HFFc6 (cell line): ENCODE measurements around the gene DLG4. TPM values are rescaled to one million over a fixed set of nuclear protein-coding genes. Genes with fewer than 3 reads are reported as not detected.

ENCODE experiments used
- DNase-seq: peaks from one replicate; pipeline ENCODE4 v3.0.0-alpha.2; 2018
- H3K27ac Mint-ChIP-seq: 2 replicates; pipeline ENCODE4 v1.8.0; 2020; ENCODE audit warnings: mild to moderate bottlenecking, mixed read lengths
- H3K27me3 Mint-ChIP-seq: 2 replicates; pipeline ENCODE4 v1.8.0; 2021; ENCODE audit warnings: mild to moderate bottlenecking, moderate library complexity, mixed read lengths; ENCODE audit not compliant: insufficient read depth
- H3K36me3 Mint-ChIP-seq: 2 replicates; pipeline ENCODE4 v1.8.0; 2021; ENCODE audit warnings: low read depth, mixed read lengths
- H3K4me1 Mint-ChIP-seq: 2 replicates; pipeline ENCODE4 v1.8.0; 2020; ENCODE audit warnings: low read depth, mixed read lengths
- H3K4me3 Mint-ChIP-seq: 2 replicates; pipeline ENCODE4 v1.8.0; 2020; ENCODE audit warnings: mild to moderate bottlenecking, moderate library complexity, mixed read lengths
- H3K9me3 Mint-ChIP-seq: 2 replicates; pipeline ENCODE4 v1.8.0; 2020; ENCODE audit warnings: mild to moderate bottlenecking, mixed read lengths
- total RNA-seq, 6 experiments: library from RNA; stranded (reverse); fragmentation: NEBNext Ultra II Directional; extraction: Animal tissue kit (Norgen Biotek cat#: 25700); gene quantifications; 2 replicates in 1 of 6; 3 replicates in 5 of 6; pipeline ENCODE4 v1.2.3, GENCODE V29; 2021
- TF ChIP-seq, protein P1 (sequence below): fragments of 200-600 bp; sonication (generic); IDR thresholded peaks from 2 replicates; pipeline ENCODE4 v1.5.0; 2021; ENCODE audit warnings: antibody characterized with exemption, mild to moderate bottlenecking

Gene DLG4
- total RNA-seq, 6 experiments from 2014 or later: 27.8 to 34.3 (median 28.1) TPM

DNA sequence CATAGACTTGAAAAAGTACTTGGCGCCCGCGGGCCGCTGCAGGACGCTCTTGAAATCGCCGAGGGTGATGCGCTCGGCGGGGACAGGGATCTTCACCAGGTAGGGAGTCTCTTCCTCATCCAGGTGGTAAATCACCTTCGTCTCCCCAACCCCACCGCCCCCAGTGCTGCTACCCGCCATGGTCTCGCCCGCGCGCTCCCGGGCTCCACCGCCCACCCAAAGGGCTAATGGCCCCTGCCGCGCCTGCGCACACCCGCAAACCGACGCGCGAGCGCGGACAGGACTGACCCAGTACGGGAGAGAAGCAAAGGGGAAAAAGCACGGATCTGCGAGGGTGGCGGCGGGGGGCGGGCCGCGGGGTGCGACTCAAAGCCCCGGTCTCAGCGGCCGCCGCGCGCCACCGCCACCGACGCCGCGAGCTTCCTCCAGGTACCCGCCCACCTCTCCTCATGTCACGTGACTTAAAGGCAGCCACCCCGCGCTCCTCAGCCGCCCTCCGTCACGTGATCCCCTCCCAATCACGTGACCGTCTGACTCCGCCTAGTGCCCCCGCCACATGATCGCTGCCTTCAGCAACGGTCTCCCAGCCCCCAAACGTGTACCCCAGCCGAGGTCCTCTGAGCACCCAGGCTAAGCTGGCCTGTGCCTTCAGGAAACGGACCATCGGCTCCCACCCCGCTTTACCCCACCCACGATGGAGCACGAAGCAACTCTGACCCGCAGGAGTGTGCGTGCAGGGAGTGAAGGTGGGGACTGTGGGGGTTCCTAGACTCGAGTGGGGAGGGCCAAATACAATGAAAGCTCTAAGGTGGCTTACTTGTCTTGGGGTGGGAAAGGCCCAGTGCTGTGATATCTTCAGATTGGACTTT is 14.7 kb upstream of the DLG4 start, which contains the start of gene DVL2:
Gene DVL2, minus strand, starts transcription at position 435 of the 869 bp plus-strand sequence. Its CDS starts 255 bp downstream, at position 180.
- peaks cover 59% of the 10 kb centered on the region for H3K4me1 Mint-ChIP-seq
- peaks cover 54% of the 10 kb centered on the region for H3K36me3 Mint-ChIP-seq
- H3K27me3 Mint-ChIP-seq: peaks cover 8% of the 10 kb centered on the region
- no peaks in the 10 kb centered on the region for H3K9me3 Mint-ChIP-seq
- peak; percentile 91 for DNase-seq
- H3K27ac Mint-ChIP-seq: peak within 1 kb of the TSS; percentile 88
- peak within 1 kb of the TSS; percentile 97 for H3K4me3 Mint-ChIP-seq
- TF ChIP-seq, protein P1, sequence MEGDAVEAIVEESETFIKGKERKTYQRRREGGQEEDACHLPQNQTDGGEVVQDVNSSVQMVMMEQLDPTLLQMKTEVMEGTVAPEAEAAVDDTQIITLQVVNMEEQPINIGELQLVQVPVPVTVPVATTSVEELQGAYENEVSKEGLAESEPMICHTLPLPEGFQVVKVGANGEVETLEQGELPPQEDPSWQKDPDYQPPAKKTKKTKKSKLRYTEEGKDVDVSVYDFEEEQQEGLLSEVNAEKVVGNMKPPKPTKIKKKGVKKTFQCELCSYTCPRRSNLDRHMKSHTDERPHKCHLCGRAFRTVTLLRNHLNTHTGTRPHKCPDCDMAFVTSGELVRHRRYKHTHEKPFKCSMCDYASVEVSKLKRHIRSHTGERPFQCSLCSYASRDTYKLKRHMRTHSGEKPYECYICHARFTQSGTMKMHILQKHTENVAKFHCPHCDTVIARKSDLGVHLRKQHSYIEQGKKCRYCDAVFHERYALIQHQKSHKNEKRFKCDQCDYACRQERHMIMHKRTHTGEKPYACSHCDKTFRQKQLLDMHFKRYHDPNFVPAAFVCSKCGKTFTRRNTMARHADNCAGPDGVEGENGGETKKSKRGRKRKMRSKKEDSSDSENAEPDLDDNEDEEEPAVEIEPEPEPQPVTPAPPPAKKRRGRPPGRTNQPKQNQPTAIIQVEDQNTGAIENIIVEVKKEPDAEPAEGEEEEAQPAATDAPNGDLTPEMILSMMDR: no peak

DNA sequence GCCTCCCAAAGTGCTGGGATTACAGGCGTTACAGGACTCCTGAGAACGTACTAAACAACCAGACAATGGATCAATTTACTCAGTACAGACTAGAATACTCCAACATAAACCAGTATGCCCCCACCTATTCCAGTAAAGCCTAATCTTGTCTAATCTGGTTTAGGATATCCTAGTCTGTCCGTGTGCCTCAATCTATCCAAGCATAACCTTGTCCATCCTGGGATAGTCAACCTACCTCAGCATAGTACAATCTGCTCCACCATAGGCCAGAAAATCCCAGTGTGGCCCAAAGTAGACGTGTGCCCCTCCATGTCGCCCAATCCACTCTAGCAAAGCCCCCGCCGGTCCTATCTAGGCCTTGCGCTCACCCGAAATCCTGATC is 14.1 kb upstream of the DLG4 start:
- H3K27me3 Mint-ChIP-seq: peaks cover 8% of the 10 kb centered on the region
- peak overlapping the region; percentile 88 for H3K27ac Mint-ChIP-seq
- peak overlapping the region; percentile 97 for H3K4me3 Mint-ChIP-seq
- H3K9me3 Mint-ChIP-seq: no peaks in the 10 kb centered on the region
- H3K4me1 Mint-ChIP-seq: peaks cover 59% of the 10 kb centered on the region
- TF ChIP-seq, protein P1: no peak
- DNase-seq: no peak
- H3K36me3 Mint-ChIP-seq: peaks cover 61% of the 10 kb centered on the region

DNA sequence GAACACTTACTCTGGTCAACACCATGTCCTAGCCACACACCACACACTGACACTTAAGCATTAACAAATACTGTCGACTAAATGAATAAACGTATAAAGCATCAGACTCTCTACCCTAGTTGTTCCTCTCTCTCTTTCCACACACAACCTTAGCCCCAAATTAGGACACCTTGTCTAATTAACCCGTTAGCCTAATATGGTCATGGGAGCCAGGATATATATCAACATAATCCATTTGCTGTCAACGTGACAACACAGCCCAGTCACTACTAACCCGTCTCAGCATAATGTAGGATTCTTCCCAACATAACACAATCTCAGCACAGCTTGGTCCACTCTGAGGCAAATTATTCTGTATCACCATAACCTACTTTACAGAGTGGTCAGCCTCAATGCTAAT is 12.5 kb upstream of the DLG4 start:
- H3K27ac Mint-ChIP-seq: peak overlapping the region; percentile 10; the same call in 1 of the 2 replicates
- H3K27me3 Mint-ChIP-seq: peaks cover 8% of the 10 kb centered on the region
- no peak for DNase-seq
- H3K9me3 Mint-ChIP-seq: no peaks in the 10 kb centered on the region
- peak overlapping the region; percentile 25 for H3K4me3 Mint-ChIP-seq
- TF ChIP-seq, protein P1: no peak
- H3K4me1 Mint-ChIP-seq: peaks cover 60% of the 10 kb centered on the region
- H3K36me3 Mint-ChIP-seq: peaks cover 67% of the 10 kb centered on the region

DNA sequence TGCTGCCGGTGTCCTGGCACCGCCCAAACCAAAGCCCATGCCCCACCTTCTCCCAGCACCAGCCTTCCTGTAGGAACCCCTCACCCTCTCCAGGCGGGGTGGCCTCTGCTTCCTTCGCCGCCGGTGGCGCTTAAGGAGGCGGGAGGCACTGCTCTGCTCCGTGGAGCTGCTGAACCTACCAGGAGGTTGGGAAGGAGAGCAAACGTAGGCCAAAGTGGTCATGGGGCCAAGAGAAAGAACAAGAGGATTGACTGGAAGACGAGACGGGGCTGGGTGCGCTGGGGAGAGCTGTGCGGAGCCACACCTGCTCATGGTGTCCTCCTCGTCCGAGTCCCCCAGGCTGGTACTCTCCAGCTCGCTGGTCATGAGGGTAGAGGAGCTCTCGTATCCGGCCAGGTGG is 9.9 kb upstream of the DLG4 start:
- Mint-ChIP-seq H3K27me3 (peaks cover 2% of the 10 kb centered on the region), H3K4me3 (no peak overlapping the region), H3K9me3 (no peaks in the 10 kb centered on the region), H3K36me3 (peaks cover 41% of the 10 kb centered on the region), H3K27ac (no peak overlapping the region; the same call in 1 of the 2 replicates), H3K4me1 (peaks cover 34% of the 10 kb centered on the region)
- no peak for DNase-seq
- TF ChIP-seq, protein P1: no peak

DNA sequence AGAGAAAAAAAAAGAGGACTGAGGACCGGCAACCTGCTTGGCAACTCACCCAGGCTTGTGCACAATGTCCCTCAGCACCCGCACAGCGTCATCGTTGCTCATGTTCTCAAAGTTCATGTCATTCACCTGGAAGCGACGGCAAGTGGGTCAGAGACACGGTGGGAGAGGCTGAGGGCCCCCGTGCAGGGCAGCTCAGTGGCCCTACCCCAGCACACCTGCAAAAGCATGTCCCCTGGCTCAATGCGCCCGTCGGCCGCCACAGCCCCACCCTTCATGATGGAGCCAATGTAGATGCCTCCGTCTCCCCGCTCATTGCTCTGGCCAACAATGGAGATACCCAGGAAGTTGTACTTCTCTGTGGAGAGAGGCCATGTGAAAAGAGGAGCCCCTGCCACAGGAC is 9.3 kb upstream of the DLG4 start:
- no peak for DNase-seq
- Mint-ChIP-seq H3K4me3 (no peak overlapping the region), H3K4me1 (peaks cover 34% of the 10 kb centered on the region), H3K36me3 (peaks cover 43% of the 10 kb centered on the region), H3K9me3 (no peaks in the 10 kb centered on the region), H3K27me3 (no peaks in the 10 kb centered on the region; the same call in none of the 2 replicates), H3K27ac (no peak overlapping the region)
- TF ChIP-seq, protein P1: no peak
